ENCODE data around the gene PDGFC. TPM values are rescaled to one million over a fixed set of nuclear protein-coding genes. Genes with fewer than 3 reads are reported as not detected.

Gene PDGFC
- total and polyA plus RNA-seq, 2 of the 8 experiments (the other 6 are each of a cell fraction or from before 2014, with no cell fraction given) = 0.65 to 2.7 TPM

- no peak for TF ChIP-seq TAF7 (optimal IDR thresholded peaks at IDR 0.05; ENCODE audit: borderline replicate concordance, low read depth, low read length)
These were observed 85.1 kb downstream of the PDGFC start (continued) for GRCh38 chr4:156886481-156886880.
